Adrenal gland (tissue), 12 donors: ENCODE results near the gene MAP3K7CL. TPM values are rescaled to one million over a fixed set of nuclear protein-coding genes. Genes with fewer than 3 reads are reported as not detected.

Source experiments
- DNase-seq, 7 donors: peaks; one replicate each; pipeline ENCODE4 v3.0.0-alpha.2; 2019 to 2020
- H3K27ac ChIP-seq, 5 donors: fragments of 200-600 bp; sonication (generic) in 4 of 5; 1 replicate in 3 of 5; 2 replicates in 2 of 5; pipeline versions ENCODE4 v1.5.1 to v1.8.0; 2016 to 2020; ENCODE audit warnings: mild to moderate bottlenecking in 1 of 5
- H3K27me3 ChIP-seq: fragments of 200-600 bp; 2 replicates; pipeline ENCODE4 v1.8.0; 2021
- H3K36me3 ChIP-seq, 2 donors: fragments of 200-600 bp; replicated peaks in 1 of 2; 1 replicate in 1 of 2; 2 replicates in 1 of 2; pipeline versions ENCODE4 v1.5.1 to v1.8.0; 2018 to 2022
- H3K4me1 ChIP-seq, 2 donors: fragments of 200-600 bp; replicated peaks in 1 of 2; 1 replicate in 1 of 2; 2 replicates in 1 of 2; pipeline versions ENCODE4 v1.5.1 to v1.8.0; 2018 to 2021
- H3K4me3 ChIP-seq, 4 donors: fragments of 200-600 bp; sonication (generic) in 3 of 4; one replicate each; pipeline ENCODE4 v1.5.1; 2016 to 2018
- H3K9me3 ChIP-seq, 3 donors: fragments of 200-600 bp; sonication (generic) in 1 of 3; replicated peaks in 1 of 3; 1 replicate in 2 of 3; 2 replicates in 1 of 3; pipeline versions ENCODE4 v1.5.1 to v1.8.0; 2016 to 2021
- POLR2A ChIP-seq, 2 donors: fragments of 450-650 bp; IDR thresholded peaks; one replicate each; pipeline ENCODE4 v1.6.1; 2017; ENCODE audit warnings: antibody characterized with exemption in 2 of 2, mild to moderate bottlenecking in 2 of 2, moderate library complexity in 1 of 2
- WGBS, 4 donors: extraction: QIAGEN DNeasy Blood & Tissue Kit in 2 of 4; methylation state at CpG; one replicate each; pipeline versions ENCODE4 v1.1.5 to v1.1.7; 2013 to 2017; 5-methylcytosine and 5-hydroxymethylcytosine counted together
- intact Hi-C, 2 donors: fragments of 100-400 bp; cut with DNase I; formaldehyde crosslinking; loops; one replicate each; pipeline versions ENCODE4 v1.14.1 to v1.15.0; 2022 to 2023
- polyA plus RNA-seq, 3 donors: library from polyadenylated mRNA; stranded (reverse); fragments of 200-250 nt in 2 of 3; fragments of 350-450 nt in 1 of 3; fragmentation: Illumina TruSeq in 1 of 3; extraction: RNeasy Lipid Tissue Mini Kit (QIAGEN cat#74804) in 1 of 3; gene quantifications; one replicate each; pipeline ENCODE4 v1.2.3, GENCODE V29; 2013 to 2014
- total RNA-seq, 9 donors: library from RNA; depleted of rRNA in 4 of 9; stranded (reverse); fragments of >200 nt in 4 of 9; fragments of 120-200 nt in 1 of 9; fragmentation: NEBNext Ultra II Directional in 1 of 9; extraction: Animal tissue kit (Norgen Biotek cat#: 25700) in 1 of 9; gene quantifications; one replicate each; pipeline versions ENCODE4 v1.1.0 to v1.2.4, GENCODE V29; 2013 to 2023
- TF ChIP-seq, protein P1 (sequence below), 6 experiments: fragments of 450-650 bp in 4 of 6; fragments of 200-600 bp in 2 of 6; sonication (generic) in 1 of 6; IDR thresholded peaks; 1 replicate in 5 of 6; 2 replicates in 1 of 6; pipeline versions ENCODE4 v1.5.1 to v1.8.0; 2016 to 2021; ENCODE audit warnings: antibody characterized with exemption in 6 of 6, mild to moderate bottlenecking in 2 of 6, moderate library complexity in 1 of 6
- donor health status: healthy with polysubstance abuse.
- donor health status: Bipolar disorder and iron deficiency.
- donor health status: DM: yes; HTN: yes; CAD: no.
- donor health status: DM: no; HTN: no; CAD: no.
- donor health status: DM: no; HTN: no; CAD: no.
- donor health status: DM: yes; HTN: yes; CAD: no.

MAP3K7CL gene
- total and polyA plus RNA-seq, 12 donors = 3.6 to 29.5 (median 16.9) TPM

DNA sequence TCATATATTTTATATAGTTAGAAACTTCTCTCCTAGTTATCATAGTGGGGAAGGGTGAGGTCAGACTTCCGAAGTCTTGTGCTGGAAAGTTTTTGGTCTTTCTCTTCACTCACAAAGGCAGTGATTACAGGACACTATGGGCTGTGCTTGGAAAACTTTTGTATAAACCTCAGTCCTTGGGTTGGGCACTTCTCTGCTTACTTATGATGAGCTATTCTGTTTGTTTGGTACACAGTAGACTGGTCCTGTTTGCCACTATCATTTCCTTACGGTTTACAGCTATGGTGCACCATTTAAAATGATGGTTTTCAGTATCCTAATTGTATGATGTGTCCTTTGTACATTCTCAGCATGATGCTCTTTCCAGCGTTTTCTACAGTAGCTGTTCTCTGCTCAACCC, 75.5 kb downstream of the MAP3K7CL start:
- Histone ChIP-seq H3K27me3 (no peaks in the 10 kb centered on the region), H3K4me3 (no peak overlapping the region), H3K4me1 (peaks cover 0 to 20% of the 10 kb centered on the region in 2 donors), H3K27ac (no peak overlapping the region), H3K9me3 (peaks cover 0 to 11% (median 6%) of the 10 kb centered on the region in 3 donors), H3K36me3 (no peaks in the 10 kb centered on the region)
- intact Hi-C loops = no loop called here
- no peak for TF ChIP-seq POLR2A (IDR thresholded peaks at IDR 0.05)
- TF ChIP-seq, protein P1, sequence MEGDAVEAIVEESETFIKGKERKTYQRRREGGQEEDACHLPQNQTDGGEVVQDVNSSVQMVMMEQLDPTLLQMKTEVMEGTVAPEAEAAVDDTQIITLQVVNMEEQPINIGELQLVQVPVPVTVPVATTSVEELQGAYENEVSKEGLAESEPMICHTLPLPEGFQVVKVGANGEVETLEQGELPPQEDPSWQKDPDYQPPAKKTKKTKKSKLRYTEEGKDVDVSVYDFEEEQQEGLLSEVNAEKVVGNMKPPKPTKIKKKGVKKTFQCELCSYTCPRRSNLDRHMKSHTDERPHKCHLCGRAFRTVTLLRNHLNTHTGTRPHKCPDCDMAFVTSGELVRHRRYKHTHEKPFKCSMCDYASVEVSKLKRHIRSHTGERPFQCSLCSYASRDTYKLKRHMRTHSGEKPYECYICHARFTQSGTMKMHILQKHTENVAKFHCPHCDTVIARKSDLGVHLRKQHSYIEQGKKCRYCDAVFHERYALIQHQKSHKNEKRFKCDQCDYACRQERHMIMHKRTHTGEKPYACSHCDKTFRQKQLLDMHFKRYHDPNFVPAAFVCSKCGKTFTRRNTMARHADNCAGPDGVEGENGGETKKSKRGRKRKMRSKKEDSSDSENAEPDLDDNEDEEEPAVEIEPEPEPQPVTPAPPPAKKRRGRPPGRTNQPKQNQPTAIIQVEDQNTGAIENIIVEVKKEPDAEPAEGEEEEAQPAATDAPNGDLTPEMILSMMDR (IDR thresholded peaks at IDR 0.05) = no peak
- WGBS, 4 donors = 85 to 96% (median 91%) methylated on average over 3 of the region's 3 CpGs
- no peak for DNase-seq

DNA sequence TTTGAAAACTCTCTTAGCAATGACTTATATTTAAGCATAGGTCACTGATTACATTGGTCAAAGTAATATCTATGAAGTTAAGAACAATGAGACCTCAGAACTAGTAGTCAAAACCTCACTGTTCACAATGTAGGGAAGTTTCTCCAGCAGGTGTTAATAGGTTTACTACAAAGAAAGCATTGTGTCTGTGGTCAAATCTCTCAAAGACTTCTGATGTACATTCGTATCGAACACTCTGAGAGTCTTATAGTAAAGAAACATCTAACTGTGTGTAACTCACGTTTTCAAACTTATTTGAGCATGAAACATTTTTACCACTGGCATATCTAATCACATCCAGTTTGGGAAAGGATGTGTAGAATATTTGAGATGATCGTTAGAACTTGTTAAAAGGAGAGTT, 76.0 kb downstream of the MAP3K7CL start:
- intact Hi-C loops = no loop called here

DNA sequence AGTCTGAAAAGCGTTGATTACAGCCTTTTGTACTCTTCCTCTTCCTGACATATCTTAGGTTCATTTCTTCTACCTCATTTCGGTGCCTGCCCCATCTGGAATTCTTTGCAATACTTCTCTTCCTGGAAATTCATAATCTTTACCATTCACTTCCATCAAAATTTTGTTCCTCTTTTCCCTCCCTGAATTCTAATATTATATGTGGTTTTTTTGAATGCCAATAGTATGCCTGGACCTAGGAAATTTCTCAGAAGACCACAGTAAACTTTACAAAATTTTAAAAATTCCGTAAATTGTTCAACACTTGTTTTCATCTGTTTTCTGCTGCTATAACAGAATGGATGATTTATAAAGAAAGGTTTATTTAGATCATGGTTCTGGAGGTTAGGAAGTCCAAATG, 76.8 kb downstream of the MAP3K7CL start:
- TF ChIP-seq POLR2A (IDR thresholded peaks at IDR 0.05) = no peak
- TF ChIP-seq, protein P1 (IDR thresholded peaks at IDR 0.05) = no peak
- intact Hi-C loops = no loop called here
- H3K4me1 ChIP-seq = peaks cover 0 to 20% of the 10 kb centered on the region in 2 donors
- H3K36me3 ChIP-seq = no peaks in the 10 kb centered on the region
- H3K27ac ChIP-seq = no peak overlapping the region
- H3K9me3 ChIP-seq = no peaks in the 10 kb centered on the region
- 77 to 92% (median 89%) methylated on average over 3 of the region's 3 CpGs for WGBS, 4 donors
- no peak for DNase-seq
- H3K4me3 ChIP-seq = no peak overlapping the region
- no peaks in the 10 kb centered on the region for H3K27me3 ChIP-seq

More for the DNA sequence above, 76.0 kb downstream of the MAP3K7CL start:
- Histone ChIP-seq H3K36me3 (no peaks in the 10 kb centered on the region), H3K4me3 (no peak overlapping the region), H3K9me3 (peaks cover 0 to 7% (median 2%) of the 10 kb centered on the region in 3 donors), H3K27me3 (no peaks in the 10 kb centered on the region), H3K4me1 (peaks cover 0 to 20% of the 10 kb centered on the region in 2 donors), H3K27ac (no peak overlapping the region)
- no peak for DNase-seq
- TF ChIP-seq POLR2A (IDR thresholded peaks at IDR 0.05) = no peak
- TF ChIP-seq, protein P1 (IDR thresholded peaks at IDR 0.05) = no peak
- whole genome bisulfite sequencing, 4 donors = 87 to 93% (median 91%) methylated on average over 4 of the region's 4 CpGs

DNA sequence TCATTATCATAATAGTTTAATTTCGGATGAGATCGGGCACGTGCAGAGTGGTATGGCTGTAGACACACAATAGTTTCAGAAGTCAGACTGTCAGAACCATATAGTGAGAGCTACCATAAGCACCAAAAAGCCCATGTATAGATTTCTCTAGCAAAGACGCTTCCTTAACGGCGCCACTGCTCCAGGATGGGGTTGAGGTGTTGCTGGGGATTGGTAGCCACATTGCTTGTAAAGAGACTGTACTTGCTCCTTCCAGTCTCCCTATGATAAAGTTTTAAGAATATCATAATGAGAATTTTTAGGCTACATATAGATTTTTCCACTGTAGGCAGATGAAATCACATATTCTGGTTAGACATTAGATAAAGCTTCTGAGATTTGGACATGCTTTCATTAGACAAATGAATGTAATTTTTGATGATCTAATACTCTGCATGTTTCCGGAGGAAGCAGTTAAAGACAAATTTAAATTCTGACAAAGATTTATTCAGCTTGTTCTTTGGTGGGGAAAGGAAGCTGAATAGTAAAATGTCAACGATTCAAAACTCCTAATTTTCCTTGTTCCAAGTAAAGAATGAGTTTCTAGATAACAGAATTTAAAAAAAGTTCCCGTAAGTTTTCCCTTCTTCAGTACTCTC, 77.7 kb downstream of the MAP3K7CL start:
- Histone ChIP-seq H3K27ac (peak overlapping the region in 4 of 5 donors; percentile 15 to 75 (median 50)), H3K4me1 (peaks cover 0 to 20% of the 10 kb centered on the region in 2 donors), H3K36me3 (no peaks in the 10 kb centered on the region), H3K27me3 (no peaks in the 10 kb centered on the region), H3K4me3 (peak overlapping the region in 1 of 4 donors; percentile 37), H3K9me3 (no peaks in the 10 kb centered on the region)
- 42 to 54% (median 48%) methylated on average over 9 of the region's 9 CpGs for WGBS, 4 donors
- intact Hi-C loops = no loop called here
- no peak for TF ChIP-seq POLR2A (IDR thresholded peaks at IDR 0.05)
- TF ChIP-seq, protein P1 (IDR thresholded peaks at IDR 0.05) = no peak
- DNase-seq = no peak
